OCI-LY7 (cell line): ENCODE results near the gene GADD45A. TPM values are rescaled to one million over a fixed set of nuclear protein-coding genes. Genes with fewer than 3 reads are reported as not detected.

Experiments used
- BruUV-seq: library from RNA; stranded (reverse); fragments of 400-500 nt; replicated peaks from 2 replicates; lab custom pipeline; 2021; lab: Mats Ljungman, UMichigan
- CTCF ChIA-PET: fragments of 300-600 bp; sonication (Branson Sonifier 250); formaldehyde crosslinking; loops from one replicate; lab custom pipeline; 2022; ENCODE audit warnings: antibody characterized with exemption; ENCODE audit not compliant: unreplicated experiment; lab: Charles Lee
- POLR2A ChIA-PET: fragments of 300-600 bp; sonication (Branson Sonifier 250); formaldehyde crosslinking; loops from one replicate; lab custom pipeline; 2022; ENCODE audit warnings: antibody characterized with exemption; lab: Charles Lee
- DNase-seq: peaks from one replicate; pipeline ENCODE4 v3.0.0-alpha.2; 2015; ENCODE audit warnings: low spot score
- H2AFZ ChIP-seq: fragments of 200-600 bp; sonication (generic), shearing (Covaris generic); 2 replicates; pipeline ENCODE4 v1.6.1; 2014; ENCODE audit warnings: mild to moderate bottlenecking, antibody characterized with exemption, low read length, moderate library complexity
- H3K27ac ChIP-seq: fragments of 200-600 bp; sonication (generic); 2 replicates; pipeline ENCODE4 v1.5.1; 2014; ENCODE audit warnings: mixed run types, low read depth, mild to moderate bottlenecking, moderate library complexity, low read length, inconsistent platforms; ENCODE audit not compliant: poor library complexity, severe bottlenecking
- H3K36me3 ChIP-seq: fragments of 200-600 bp; sonication (generic); 2 replicates; pipeline ENCODE4 v1.6.1; 2014; ENCODE audit warnings: mild to moderate bottlenecking, antibody characterized with exemption, low read length, moderate library complexity, mixed read lengths; ENCODE audit not compliant: insufficient read depth
- H3K4me1 ChIP-seq: fragments of 200-600 bp; sonication (generic); 2 replicates; pipeline ENCODE4 v1.5.1; 2014; ENCODE audit warnings: mild to moderate bottlenecking, low read length; ENCODE audit not compliant: insufficient read depth, poor library complexity, severe bottlenecking
- H3K4me2 ChIP-seq: fragments of 200-600 bp; sonication (generic); 2 replicates; pipeline ENCODE4 v1.6.1; 2014; ENCODE audit warnings: mild to moderate bottlenecking, low read length
- H3K4me3 ChIP-seq: fragments of 200-600 bp; sonication (generic); 2 replicates; pipeline ENCODE4 v1.5.1; 2014; ENCODE audit warnings: mild to moderate bottlenecking, low read depth, low read length; ENCODE audit not compliant: poor library complexity, severe bottlenecking
- H3K79me2 ChIP-seq: fragments of 200-600 bp; sonication (generic); 2 replicates; pipeline ENCODE4 v1.6.1; 2016; ENCODE audit warnings: low read depth, mild to moderate bottlenecking, low read length, moderate library complexity, mixed read lengths; ENCODE audit not compliant: insufficient read depth
- H3K9me2 ChIP-seq: fragments of 200-600 bp; sonication (generic); 2 replicates; pipeline ENCODE4 v1.6.1; 2016; ENCODE audit warnings: mild to moderate bottlenecking, low read length, mixed read lengths; ENCODE audit not compliant: insufficient read depth
- H3K9me3 ChIP-seq: fragments of 200-600 bp; sonication (generic); 2 replicates; pipeline ENCODE4 v1.6.1; 2014; ENCODE audit warnings: mild to moderate bottlenecking, mixed run types, low read length, mixed read lengths
- H4K20me1 ChIP-seq: fragments of 200-600 bp; sonication (generic); 2 replicates; pipeline ENCODE4 v1.6.1; 2014; ENCODE audit warnings: mild to moderate bottlenecking, antibody characterized with exemption, low read length, moderate library complexity, mixed read lengths; ENCODE audit not compliant: insufficient read depth
- EZH2phosphoT487 ChIP-seq: fragments of 200-600 bp; sonication (generic); IDR thresholded peaks from 2 replicates; pipeline ENCODE4 v1.6.1; 2018; ENCODE audit warnings: low read depth, borderline replicate concordance, mild to moderate bottlenecking, mixed run types, antibody characterized with exemption, low read length, moderate library complexity, mixed read lengths
- intact Hi-C: fragments of 100-400 bp; cut with micrococcal nuclease; formaldehyde crosslinking; loops from one replicate; pipeline ENCODE4 v1.10.0; 2022; ENCODE audit not compliant: unreplicated experiment
- total RNA-seq, 2 experiments: library from RNA; depleted of rRNA in 1 of 2; stranded (reverse); fragments of >200 nt in 1 of 2; shearing (Covaris generic) in 1 of 2; gene quantifications; 2 replicates each; pipeline ENCODE4 v1.2.3, GENCODE V29; 2014 to 2022
- TF ChIP-seq, protein P1 (sequence below): fragments of 200-600 bp; sonication (generic); conservative IDR thresholded peaks from 2 replicates; pipeline ENCODE4 v1.5.1; 2014; ENCODE audit warnings: mild to moderate bottlenecking, antibody characterized with exemption, low read length, moderate library complexity, mixed read lengths

Gene GADD45A
- total RNA-seq, 2 experiments from 2014 or later, result 46.8 to 48.6 TPM

DNA sequence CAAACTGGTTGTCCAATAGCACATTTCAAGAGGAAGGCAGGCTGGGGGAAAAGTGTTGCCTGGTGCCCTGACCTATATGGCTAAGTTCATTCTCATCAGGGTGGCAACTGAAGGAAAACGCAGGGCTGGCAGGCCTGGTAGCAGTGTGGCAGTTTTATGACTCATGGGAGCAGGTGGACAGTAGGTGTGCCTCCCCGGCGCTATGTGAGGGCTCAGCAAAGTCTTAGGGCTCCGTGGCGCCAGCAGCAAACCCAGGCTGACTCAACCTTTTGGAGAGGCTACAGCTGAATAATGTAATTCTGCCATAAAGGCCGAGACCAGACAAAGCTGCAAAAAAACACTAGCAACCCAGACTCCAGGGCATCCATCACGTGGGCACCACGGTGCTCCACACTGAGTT lies 23.6 kb downstream of the GADD45A start:
- no peaks in the 10 kb centered on the region for H3K9me2 ChIP-seq
- no peak overlapping the region for H2AFZ ChIP-seq
- no peak overlapping the region for H3K4me2 ChIP-seq
- peaks cover 35% of the 10 kb centered on the region for H3K4me1 ChIP-seq
- intact Hi-C loops, result no loop called here
- H3K27ac ChIP-seq, result no peak overlapping the region
- no TSS peak for BruUV-seq
- H3K9me3 ChIP-seq, result no peaks in the 10 kb centered on the region
- no peak for DNase-seq
- POLR2A ChIA-PET, result no interaction called here
- CTCF ChIA-PET, result no interaction called here
- no peaks in the 10 kb centered on the region for H3K36me3 ChIP-seq
- TF ChIP-seq, protein P1, sequence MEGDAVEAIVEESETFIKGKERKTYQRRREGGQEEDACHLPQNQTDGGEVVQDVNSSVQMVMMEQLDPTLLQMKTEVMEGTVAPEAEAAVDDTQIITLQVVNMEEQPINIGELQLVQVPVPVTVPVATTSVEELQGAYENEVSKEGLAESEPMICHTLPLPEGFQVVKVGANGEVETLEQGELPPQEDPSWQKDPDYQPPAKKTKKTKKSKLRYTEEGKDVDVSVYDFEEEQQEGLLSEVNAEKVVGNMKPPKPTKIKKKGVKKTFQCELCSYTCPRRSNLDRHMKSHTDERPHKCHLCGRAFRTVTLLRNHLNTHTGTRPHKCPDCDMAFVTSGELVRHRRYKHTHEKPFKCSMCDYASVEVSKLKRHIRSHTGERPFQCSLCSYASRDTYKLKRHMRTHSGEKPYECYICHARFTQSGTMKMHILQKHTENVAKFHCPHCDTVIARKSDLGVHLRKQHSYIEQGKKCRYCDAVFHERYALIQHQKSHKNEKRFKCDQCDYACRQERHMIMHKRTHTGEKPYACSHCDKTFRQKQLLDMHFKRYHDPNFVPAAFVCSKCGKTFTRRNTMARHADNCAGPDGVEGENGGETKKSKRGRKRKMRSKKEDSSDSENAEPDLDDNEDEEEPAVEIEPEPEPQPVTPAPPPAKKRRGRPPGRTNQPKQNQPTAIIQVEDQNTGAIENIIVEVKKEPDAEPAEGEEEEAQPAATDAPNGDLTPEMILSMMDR, result no peak
- no peak for TF ChIP-seq EZH2phosphoT487
- H4K20me1 ChIP-seq, result no peaks in the 10 kb centered on the region
- no peaks in the 10 kb centered on the region for H3K79me2 ChIP-seq
- H3K4me3 ChIP-seq, result no peak overlapping the region

DNA sequence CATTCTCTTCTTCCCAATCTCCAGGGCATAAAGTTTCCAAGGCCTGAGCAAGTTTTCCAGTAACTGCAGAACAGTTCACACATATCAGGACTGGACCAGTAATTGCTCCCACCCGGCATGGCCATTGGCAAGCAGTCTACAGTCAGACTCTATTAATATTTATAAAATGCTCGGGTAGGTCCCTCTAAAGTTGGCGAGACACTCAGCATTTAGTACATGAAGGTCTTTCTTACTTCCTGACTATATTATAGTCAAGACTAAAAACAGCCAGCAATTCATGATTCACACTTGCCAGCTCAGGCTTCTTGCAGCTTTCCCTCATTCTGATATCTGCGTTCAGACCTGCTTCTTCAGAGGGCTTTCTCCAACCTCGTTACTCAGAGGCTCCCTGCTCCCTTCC lies 25.4 kb downstream of the GADD45A start:
- TF ChIP-seq, protein P1, result no peak
- TF ChIP-seq EZH2phosphoT487, result no peak
- ChIA-PET CTCF (no interaction called here), POLR2A (interaction anchor here (0.6 to 2.8 kb wide), 5 partner anchors 8 to 26 kb away, joined by 3 to 21 read pairs (median 13); partner anchors contain the start of gene GADD45A)
- Histone ChIP-seq H3K79me2 (no peaks in the 10 kb centered on the region), H2AFZ (peak overlapping the region; percentile 88), H4K20me1 (no peaks in the 10 kb centered on the region), H3K36me3 (no peaks in the 10 kb centered on the region), H3K4me2 (peak overlapping the region; percentile 73), H3K9me2 (no peaks in the 10 kb centered on the region), H3K9me3 (no peaks in the 10 kb centered on the region), H3K27ac (peak overlapping the region; percentile 12), H3K4me1 (peaks cover 44% of the 10 kb centered on the region), H3K4me3 (no peak overlapping the region)
- no TSS peak for BruUV-seq
- DNase-seq, result no peak
- intact Hi-C loops, result no loop called here

DNA sequence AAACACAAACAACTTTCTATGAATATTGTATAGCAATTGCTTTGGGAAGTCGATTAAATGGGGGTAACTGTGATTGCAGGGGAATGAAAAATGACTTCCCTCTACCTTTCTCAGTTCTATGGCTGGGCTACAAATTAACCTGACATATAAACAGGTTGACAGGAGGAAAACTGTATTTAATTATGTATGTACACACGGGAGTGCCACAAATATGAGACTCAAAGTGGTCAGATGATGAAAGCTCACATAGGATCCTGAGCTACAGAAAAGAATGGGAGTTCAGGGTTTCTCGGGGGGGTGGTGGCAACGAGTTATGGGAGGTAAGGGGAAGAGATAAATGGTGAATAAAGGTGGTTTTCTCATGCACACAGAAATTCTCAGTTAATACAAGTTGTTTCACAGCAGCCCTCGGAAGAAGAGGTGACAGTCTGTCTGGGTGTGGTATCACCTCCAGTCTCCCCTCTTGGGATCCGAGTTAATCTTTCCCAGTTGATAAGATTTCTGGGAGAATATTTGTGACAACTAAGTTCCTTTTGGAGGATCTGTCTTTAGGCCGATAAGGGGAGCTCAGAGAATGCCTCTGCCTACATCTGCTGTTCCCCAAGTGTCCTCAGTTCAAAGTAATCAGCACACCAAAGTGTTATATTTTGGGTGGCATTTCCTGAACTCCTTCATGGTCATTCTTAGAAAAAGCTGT lies 26.3 kb downstream of the GADD45A start:
- Histone ChIP-seq H3K4me1 (peaks cover 44% of the 10 kb centered on the region), H4K20me1 (no peaks in the 10 kb centered on the region), H3K9me3 (no peaks in the 10 kb centered on the region), H3K4me2 (peak overlapping the region; percentile 73), H3K27ac (peak overlapping the region; percentile 67), H3K4me3 (peak overlapping the region; percentile 22), H3K79me2 (no peaks in the 10 kb centered on the region), H2AFZ (peak overlapping the region; percentile 88), H3K36me3 (no peaks in the 10 kb centered on the region), H3K9me2 (no peaks in the 10 kb centered on the region)
- no peak for DNase-seq
- no peak for TF ChIP-seq EZH2phosphoT487
- TF ChIP-seq, protein P1, result no peak
- intact Hi-C loops, result no loop called here
- ChIA-PET CTCF (interaction anchor here (1.1 to 1.2 kb wide), 2 partner anchors 9 to 49 kb away, joined by 3 to 5 read pairs; no protein-coding TSS in a partner anchor), POLR2A (interaction anchor here (0.6 to 3.4 kb wide), 18 partner anchors 9 to 853 kb away, joined by 3 to 21 read pairs (median 5); partner anchors contain the start of gene GADD45A)
- no TSS peak for BruUV-seq
